HG02588 (cell line): ENCODE data around the gene HSPA5.
"Not testable (repeated sequence)": the region's sequence is repeated elsewhere in the genome, so short reads cannot be mapped to it uniquely, and the experiment has no call there.

Experiments used
- ATAC-seq: cut with Tn5 transposase; IDR thresholded peaks from one replicate; pipeline ENCODE4 v1.9.1; 2021; ENCODE audit warnings: mild to moderate bottlenecking, moderate library complexity; ENCODE audit not compliant: unreplicated experiment

HSPA5 gene

DNA sequence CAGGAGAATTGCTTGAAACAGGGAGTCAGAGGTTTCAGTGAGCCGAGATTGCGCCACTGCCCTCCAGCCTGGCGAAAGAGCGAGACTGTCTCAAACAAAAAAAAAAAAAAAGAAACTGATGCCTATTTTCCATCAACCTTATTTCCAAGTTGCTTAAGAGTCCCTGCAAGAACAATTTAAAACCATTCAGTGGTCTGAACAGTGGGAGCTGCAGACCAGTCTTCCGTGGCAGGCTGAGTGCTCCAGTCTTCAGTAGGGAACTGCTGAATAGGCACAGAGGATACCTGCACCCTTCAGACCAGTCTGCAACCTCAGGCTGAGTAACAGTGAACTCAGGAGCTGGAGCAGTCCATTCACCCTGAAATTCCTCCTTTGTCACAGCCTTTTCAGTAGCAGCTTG lies 46.7 kb downstream of the HSPA5 start:
- not testable (repeated sequence) for ATAC-seq

DNA sequence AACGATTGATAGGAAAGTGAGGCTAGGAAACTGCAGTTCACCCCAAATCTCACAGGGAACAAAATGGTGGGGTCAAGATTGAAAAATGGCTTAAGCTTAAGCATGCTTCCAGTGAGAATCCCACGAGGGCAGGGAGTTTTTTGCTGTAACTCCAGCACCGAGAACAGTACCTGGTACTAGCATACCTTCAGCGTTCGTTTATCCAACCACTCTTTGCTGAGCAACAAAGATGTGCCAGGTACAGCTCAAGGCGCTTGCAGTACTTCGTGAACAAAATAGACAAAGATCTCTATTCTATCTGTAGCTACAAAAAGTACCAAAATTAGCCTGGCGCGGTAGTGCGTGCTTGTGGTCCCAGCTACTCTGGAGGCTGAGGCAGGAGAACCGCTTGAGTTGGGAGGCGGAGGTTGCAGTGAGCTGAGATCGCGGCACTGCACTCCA lies 50.8 kb downstream of the HSPA5 start:
- ATAC-seq, result no peak

GRCh38 chr9:125189361-125190289 lies 51.5 kb downstream of the HSPA5 start, which contains the start of gene PPP6C:
PPP6C (minus strand) TSS chr9:125189803; CDS start chr9:125189718, 85 bp downstream.
- peak; percentile 95 for ATAC-seq

GRCh38 chr9:125189011-125189360 lies 52.2 kb downstream of the HSPA5 start:
- peak; percentile 5 for ATAC-seq
